OCI-LY1 (cell line): ENCODE data around the gene DGLUCY.

ENCODE experiments used
- H2AFZ ChIP-seq: fragments of 200-600 bp; sonication (generic), shearing (Covaris generic); 2 replicates; pipeline ENCODE4 v1.6.0; 2014; ENCODE audit warnings: antibody characterized with exemption, mild to moderate bottlenecking, low read length
- H3F3A ChIP-seq: fragments of 200-600 bp; sonication (generic), shearing (Covaris generic); 2 replicates; pipeline ENCODE4 v1.6.0; 2014; ENCODE audit warnings: mild to moderate bottlenecking, antibody characterized with exemption, low read length, moderate library complexity; ENCODE audit not compliant: insufficient read depth
- H3K27ac ChIP-seq: fragments of 200-600 bp; sonication (generic); 2 replicates; pipeline ENCODE4 v1.5.1; 2014; ENCODE audit warnings: low read length, mixed run types, mild to moderate bottlenecking, low read depth; ENCODE audit not compliant: poor library complexity, severe bottlenecking
- H3K27me3 ChIP-seq: fragments of 200-600 bp; sonication (generic); 2 replicates; pipeline ENCODE4 v1.6.0; 2014; ENCODE audit warnings: antibody characterized with exemption, mild to moderate bottlenecking, low read length, moderate library complexity; ENCODE audit not compliant: insufficient read depth
- H3K36me3 ChIP-seq: fragments of 200-600 bp; sonication (generic); 2 replicates; pipeline ENCODE4 v1.6.1; 2014; ENCODE audit warnings: mild to moderate bottlenecking, antibody characterized with exemption, low read length, moderate library complexity, mixed read lengths; ENCODE audit not compliant: insufficient read depth
- H3K4me1 ChIP-seq: fragments of 200-600 bp; sonication (generic); 2 replicates; pipeline ENCODE4 v1.5.1; 2014; ENCODE audit warnings: mild to moderate bottlenecking, low read length, moderate library complexity; ENCODE audit not compliant: insufficient read depth, severe bottlenecking
- H3K4me2 ChIP-seq: fragments of 200-600 bp; sonication (generic), shearing (Covaris generic); 2 replicates; pipeline ENCODE4 v1.6.1; 2014; ENCODE audit warnings: low read length
- H3K4me3 ChIP-seq: fragments of 200-600 bp; sonication (generic); 2 replicates; pipeline ENCODE4 v1.5.1; 2014; ENCODE audit warnings: low read length, low read depth, mild to moderate bottlenecking, mixed read lengths; ENCODE audit not compliant: poor library complexity, severe bottlenecking
- H3K79me2 ChIP-seq: fragments of 200-600 bp; shearing (Covaris generic); 2 replicates; pipeline ENCODE4 v1.6.1; 2016; ENCODE audit warnings: mixed run types, low read length, mixed read lengths; ENCODE audit not compliant: insufficient read depth
- H3K9ac ChIP-seq: fragments of 200-600 bp; sonication (generic), shearing (Covaris generic); 2 replicates; pipeline ENCODE4 v1.6.1; 2014; ENCODE audit warnings: mild to moderate bottlenecking, low read length, mixed read lengths
- H3K9me2 ChIP-seq: fragments of 200-600 bp; sonication (generic), shearing (Covaris generic); 2 replicates; pipeline ENCODE4 v1.6.1; 2014; ENCODE audit warnings: low read depth, mild to moderate bottlenecking, low read length, mixed read lengths
- H3K9me3 ChIP-seq: fragments of 200-600 bp; shearing (Covaris generic); 2 replicates; pipeline ENCODE4 v1.6.1; 2014; ENCODE audit warnings: low read length, mixed read lengths
- H4K20me1 ChIP-seq: fragments of 200-600 bp; sonication (generic), shearing (Covaris generic); 2 replicates; pipeline ENCODE4 v1.6.0; 2016; ENCODE audit warnings: mild to moderate bottlenecking, low read length; ENCODE audit not compliant: insufficient read depth
- EZH2 ChIP-seq: fragments of 200-600 bp; sonication (generic), shearing (Covaris generic); IDR thresholded peaks from 2 replicates; pipeline ENCODE4 v1.8.0; 2017; ENCODE audit warnings: borderline replicate concordance, mixed run types, mild to moderate bottlenecking, antibody characterized with exemption, low read length, moderate library complexity, mixed read lengths
- TF ChIP-seq, protein P1 (sequence below): fragments of 200-600 bp; sonication (generic), shearing (Covaris generic); IDR thresholded peaks from 2 replicates; pipeline ENCODE4 v1.5.1; 2017; ENCODE audit warnings: mild to moderate bottlenecking, antibody characterized with exemption, low read length, moderate library complexity, mixed read lengths

The DGLUCY gene

GRCh38 chr14:91233936-91234790, 120.3 kb downstream of the DGLUCY start:
- Histone ChIP-seq H3K27ac (no peak overlapping the region), H3K4me1 (peaks cover 8% of the 10 kb centered on the region), H3K9ac (no peak overlapping the region), H3K27me3 (no peaks in the 10 kb centered on the region), H3F3A (no peaks in the 10 kb centered on the region), H3K79me2 (no peaks in the 10 kb centered on the region), H2AFZ (no peak overlapping the region), H3K4me3 (no peak overlapping the region), H3K4me2 (no peak overlapping the region), H4K20me1 (no peaks in the 10 kb centered on the region), H3K36me3 (peaks cover 11% of the 10 kb centered on the region), H3K9me2 (no peaks in the 10 kb centered on the region), H3K9me3 (no peaks in the 10 kb centered on the region)
- TF ChIP-seq EZH2 = no peak
- TF ChIP-seq, protein P1, sequence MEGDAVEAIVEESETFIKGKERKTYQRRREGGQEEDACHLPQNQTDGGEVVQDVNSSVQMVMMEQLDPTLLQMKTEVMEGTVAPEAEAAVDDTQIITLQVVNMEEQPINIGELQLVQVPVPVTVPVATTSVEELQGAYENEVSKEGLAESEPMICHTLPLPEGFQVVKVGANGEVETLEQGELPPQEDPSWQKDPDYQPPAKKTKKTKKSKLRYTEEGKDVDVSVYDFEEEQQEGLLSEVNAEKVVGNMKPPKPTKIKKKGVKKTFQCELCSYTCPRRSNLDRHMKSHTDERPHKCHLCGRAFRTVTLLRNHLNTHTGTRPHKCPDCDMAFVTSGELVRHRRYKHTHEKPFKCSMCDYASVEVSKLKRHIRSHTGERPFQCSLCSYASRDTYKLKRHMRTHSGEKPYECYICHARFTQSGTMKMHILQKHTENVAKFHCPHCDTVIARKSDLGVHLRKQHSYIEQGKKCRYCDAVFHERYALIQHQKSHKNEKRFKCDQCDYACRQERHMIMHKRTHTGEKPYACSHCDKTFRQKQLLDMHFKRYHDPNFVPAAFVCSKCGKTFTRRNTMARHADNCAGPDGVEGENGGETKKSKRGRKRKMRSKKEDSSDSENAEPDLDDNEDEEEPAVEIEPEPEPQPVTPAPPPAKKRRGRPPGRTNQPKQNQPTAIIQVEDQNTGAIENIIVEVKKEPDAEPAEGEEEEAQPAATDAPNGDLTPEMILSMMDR = no peak

GRCh38 chr14:91234791-91235114, 120.9 kb downstream of the DGLUCY start:
- H3K9ac ChIP-seq = no peak overlapping the region
- no peaks in the 10 kb centered on the region for H3K27me3 ChIP-seq
- H3K9me3 ChIP-seq = no peaks in the 10 kb centered on the region
- no peak overlapping the region for H2AFZ ChIP-seq
- H3K9me2 ChIP-seq = no peaks in the 10 kb centered on the region
- no peaks in the 10 kb centered on the region for H3F3A ChIP-seq
- H3K79me2 ChIP-seq = no peaks in the 10 kb centered on the region
- H3K4me2 ChIP-seq = no peak overlapping the region
- no peak overlapping the region for H3K4me3 ChIP-seq
- no peaks in the 10 kb centered on the region for H4K20me1 ChIP-seq
- no peak for TF ChIP-seq EZH2
- TF ChIP-seq, protein P1 = no peak
- peaks cover 3% of the 10 kb centered on the region for H3K4me1 ChIP-seq
- no peak overlapping the region for H3K27ac ChIP-seq
- peaks cover 11% of the 10 kb centered on the region for H3K36me3 ChIP-seq

- no peaks in the 10 kb centered on the region for H3K27me3 ChIP-seq
- no peaks in the 10 kb centered on the region for H3K9me2 ChIP-seq
- no peak overlapping the region for H3K4me3 ChIP-seq
- H3K79me2 ChIP-seq = no peaks in the 10 kb centered on the region
- no peaks in the 10 kb centered on the region for H3K9me3 ChIP-seq
- no peak for TF ChIP-seq EZH2
- TF ChIP-seq, protein P1 = no peak
- no peaks in the 10 kb centered on the region for H3K4me1 ChIP-seq
- H3K9ac ChIP-seq = no peak overlapping the region
- no peaks in the 10 kb centered on the region for H3F3A ChIP-seq
- H2AFZ ChIP-seq = no peak overlapping the region
- H3K4me2 ChIP-seq = no peak overlapping the region
- H3K36me3 ChIP-seq = peaks cover 6% of the 10 kb centered on the region
- H4K20me1 ChIP-seq = no peaks in the 10 kb centered on the region
- no peak overlapping the region for H3K27ac ChIP-seq
Measured at GRCh38 chr14:91235841-91236240, 122.0 kb downstream of the DGLUCY start.
